Activated T-helper 1 cell treated with anti-CD3 and anti-CD28 coated beads, Interleukin-12 subunit alpha, Interleukin-12 subunit beta, Interleukin-2, Interleukin-4 antibody, amounts not matched to agents 30 ng/mL and 10 ng/mL and 1 ng/mL, durations not matched to agents 14 hours and 24 hours and 36 hours (primary cell): ENCODE measurements around the gene SPPL3. TPM values are rescaled to one million over a fixed set of nuclear protein-coding genes. Genes with fewer than 3 reads are reported as not detected.
"Not testable (repeated sequence)": the region's sequence is repeated elsewhere in the genome, so short reads cannot be mapped to it uniquely, and the experiment has no call there.

Experiments used
- DNase-seq: peaks from one replicate; pipeline ENCODE4 v3.0.0; 2021; ENCODE audit warnings: low spot score
- H3K27ac Mint-ChIP-seq: one replicate; pipeline ENCODE4 v1.8.0; 2021; ENCODE audit warnings: mild to moderate bottlenecking, mixed read lengths
- H3K27me3 Mint-ChIP-seq: one replicate; pipeline ENCODE4 v1.8.0; 2022; ENCODE audit warnings: mild to moderate bottlenecking, moderate library complexity, mixed read lengths; ENCODE audit not compliant: insufficient read depth
- H3K36me3 Mint-ChIP-seq: one replicate; pipeline ENCODE4 v1.8.0; 2021; ENCODE audit warnings: low read depth, mixed read lengths
- H3K4me1 Mint-ChIP-seq: one replicate; pipeline ENCODE4 v1.8.0; 2021; ENCODE audit warnings: low read depth, mixed read lengths
- H3K4me3 Mint-ChIP-seq: one replicate; pipeline ENCODE4 v1.8.0; 2021; ENCODE audit warnings: mild to moderate bottlenecking, moderate library complexity, mixed read lengths
- H3K9me3 Mint-ChIP-seq: one replicate; pipeline ENCODE4 v1.8.0; 2021; ENCODE audit warnings: mixed read lengths
- intact Hi-C: fragments of 100-400 bp; cut with micrococcal nuclease; formaldehyde crosslinking; loops from one replicate; pipeline ENCODE4 v1.15.1; 2024
- total RNA-seq: library from RNA; stranded (reverse); gene quantifications from 2 replicates; pipeline ENCODE4 v1.2.3, GENCODE V29; 2022

Gene SPPL3, protein sequence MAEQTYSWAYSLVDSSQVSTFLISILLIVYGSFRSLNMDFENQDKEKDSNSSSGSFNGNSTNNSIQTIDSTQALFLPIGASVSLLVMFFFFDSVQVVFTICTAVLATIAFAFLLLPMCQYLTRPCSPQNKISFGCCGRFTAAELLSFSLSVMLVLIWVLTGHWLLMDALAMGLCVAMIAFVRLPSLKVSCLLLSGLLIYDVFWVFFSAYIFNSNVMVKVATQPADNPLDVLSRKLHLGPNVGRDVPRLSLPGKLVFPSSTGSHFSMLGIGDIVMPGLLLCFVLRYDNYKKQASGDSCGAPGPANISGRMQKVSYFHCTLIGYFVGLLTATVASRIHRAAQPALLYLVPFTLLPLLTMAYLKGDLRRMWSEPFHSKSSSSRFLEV
- 27.3 and 31.2 TPM in 2 replicates for total RNA-seq

GRCh38 chr12:120904197-120904773 is at the start of gene SPPL3:
TSS of gene SPPL3 (minus strand) at chr12:120904358. CDS start at chr12:120903867, 491 bp downstream.
- Mint-ChIP-seq H3K36me3 (peaks cover 4% of the 10 kb centered on the region), H3K27ac (peak within 1 kb of the TSS; percentile 94), H3K27me3 (peaks cover 2% of the 10 kb centered on the region), H3K4me3 (peak within 1 kb of the TSS; percentile 100), H3K9me3 (no peaks in the 10 kb centered on the region), H3K4me1 (peaks cover 21% of the 10 kb centered on the region)
- intact Hi-C loops: loop anchor here (1.0 to 5.0 kb wide), 9 partner anchors 47 to 498 kb away; partner anchors contain the start of genes C12orf43, COX6A1, POP5 and RNF34
- peak; percentile 88 for DNase-seq

DNA sequence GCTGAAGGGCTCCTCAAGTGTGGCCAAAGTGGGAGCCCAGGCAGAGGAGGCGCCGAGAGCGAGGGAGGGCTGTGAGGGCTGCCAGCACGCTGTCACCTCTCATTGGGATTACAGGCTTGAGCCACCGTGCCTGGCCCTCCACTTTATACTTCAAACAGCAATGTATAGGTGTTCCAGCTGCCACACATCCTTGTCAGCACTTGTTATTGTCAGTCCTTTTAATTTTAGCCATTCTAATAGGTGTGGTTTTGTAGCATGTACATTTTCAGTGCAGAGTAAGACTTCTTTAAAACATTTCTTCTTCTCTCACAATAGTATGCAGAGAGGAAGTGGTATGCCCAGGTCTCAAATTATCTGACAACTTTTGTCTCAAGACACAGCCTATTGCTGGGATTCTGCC is 46.6 kb upstream of the SPPL3 start:
- intact Hi-C loops: no loop called here
- DNase-seq: no peak
- Mint-ChIP-seq H3K4me1 (no peaks in the 10 kb centered on the region), H3K4me3 (no peak overlapping the region), H3K36me3 (no peaks in the 10 kb centered on the region), H3K9me3 (no peaks in the 10 kb centered on the region), H3K27ac (no peak overlapping the region), H3K27me3 (peaks cover 2% of the 10 kb centered on the region)

- intact Hi-C loops: not testable (repeated sequence)
Observed at GRCh38 chr12:120950260-120950799, 46.2 kb upstream of the SPPL3 start.

GRCh38 chr12:120945516-120945915 is 41.4 kb upstream of the SPPL3 start:
- H3K36me3 Mint-ChIP-seq, intact Hi-C loops, H3K4me1 Mint-ChIP-seq, H3K27ac Mint-ChIP-seq, DNase-seq, H3K4me3 Mint-ChIP-seq, H3K9me3 Mint-ChIP-seq, H3K27me3 Mint-ChIP-seq: not testable (repeated sequence)

More at GRCh38 chr12:120950260-120950799, 46.2 kb upstream of the SPPL3 start:
- not testable (repeated sequence) for H3K9me3 Mint-ChIP-seq, DNase-seq, H3K4me3 Mint-ChIP-seq, H3K27me3 Mint-ChIP-seq, H3K27ac Mint-ChIP-seq, H3K36me3 Mint-ChIP-seq, H3K4me1 Mint-ChIP-seq

DNA sequence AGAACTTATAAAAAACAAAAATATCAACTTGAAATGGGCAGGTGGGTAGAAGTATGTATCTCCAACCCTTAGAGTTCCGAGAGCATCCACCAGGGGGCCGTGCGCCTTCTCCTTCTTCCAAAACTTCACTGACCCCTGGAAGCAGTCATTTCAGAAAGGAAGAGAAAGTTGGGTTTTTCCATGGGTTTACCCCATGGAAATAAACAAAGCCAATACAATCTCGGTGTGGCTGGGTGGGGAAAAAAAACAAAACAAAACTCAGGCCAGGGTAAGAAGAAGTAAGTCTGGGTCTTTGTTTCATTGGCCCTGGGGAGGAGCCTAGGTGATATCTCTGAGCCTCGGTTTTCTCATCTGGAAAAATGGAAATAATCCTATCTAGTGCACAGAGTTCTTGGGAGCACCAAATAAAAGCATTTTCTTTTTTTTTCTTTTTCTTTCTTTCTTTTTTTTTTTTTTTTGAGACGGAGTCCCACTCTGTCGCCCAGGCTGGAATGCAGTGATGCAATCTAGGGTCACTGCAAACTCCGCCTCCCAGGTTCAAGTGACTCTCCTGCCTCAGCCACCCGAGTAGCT is 40.6 kb upstream of the SPPL3 start:
- no peak overlapping the region for H3K4me3 Mint-ChIP-seq
- H3K36me3 Mint-ChIP-seq: no peaks in the 10 kb centered on the region
- intact Hi-C loops: loop anchor here (1.0 kb wide), 3 partner anchors 16 to 166 kb away; no protein-coding TSS in a partner anchor
- peaks cover 5% of the 10 kb centered on the region for H3K4me1 Mint-ChIP-seq
- H3K27me3 Mint-ChIP-seq: peaks cover 4% of the 10 kb centered on the region
- no peaks in the 10 kb centered on the region for H3K9me3 Mint-ChIP-seq
- H3K27ac Mint-ChIP-seq: no peak overlapping the region
- peak; percentile 46 for DNase-seq

- no peak for DNase-seq
- H3K27me3 Mint-ChIP-seq: peaks cover 7% of the 10 kb centered on the region
- no peaks in the 10 kb centered on the region for H3K9me3 Mint-ChIP-seq
- intact Hi-C loops: no loop called here
- no peaks in the 10 kb centered on the region for H3K36me3 Mint-ChIP-seq
- no peak overlapping the region for H3K27ac Mint-ChIP-seq
- no peak overlapping the region for H3K4me3 Mint-ChIP-seq
- H3K4me1 Mint-ChIP-seq: peaks cover 5% of the 10 kb centered on the region
Observed at GRCh38 chr12:120943482-120943881, 39.3 kb upstream of the SPPL3 start.

DNA sequence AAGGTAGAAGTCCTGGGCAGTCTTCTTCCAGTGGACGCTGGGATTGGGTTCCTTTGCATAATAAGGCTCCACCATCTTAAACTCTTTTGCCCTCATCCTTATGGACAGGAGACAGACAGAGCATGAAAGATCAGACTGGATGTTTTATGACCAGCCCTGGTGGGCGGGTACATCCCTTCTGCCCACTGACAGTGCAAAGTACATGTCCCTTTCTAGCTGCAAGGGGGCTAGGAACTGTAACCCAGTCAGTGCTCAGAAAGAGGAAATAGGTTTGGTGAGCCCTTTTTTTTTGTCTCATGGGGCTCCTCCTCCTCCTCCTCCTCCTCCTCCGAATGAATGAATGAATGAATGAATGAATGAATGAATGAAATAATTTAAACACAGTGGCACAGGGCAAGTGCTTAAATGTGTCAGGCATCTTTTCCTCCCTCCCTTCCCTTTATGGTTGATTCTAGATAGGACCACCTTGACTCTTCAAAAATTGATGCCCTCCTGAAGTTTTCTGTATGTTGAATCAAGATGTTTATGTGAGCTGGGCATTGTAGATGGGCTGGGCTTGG is 37.8 kb upstream of the SPPL3 start:
- Mint-ChIP-seq H3K27me3 (peaks cover 7% of the 10 kb centered on the region), H3K36me3 (no peaks in the 10 kb centered on the region), H3K4me3 (no peak overlapping the region), H3K4me1 (peaks cover 5% of the 10 kb centered on the region), H3K9me3 (no peaks in the 10 kb centered on the region), H3K27ac (no peak overlapping the region)
- intact Hi-C loops: no loop called here
- no peak for DNase-seq

DNA sequence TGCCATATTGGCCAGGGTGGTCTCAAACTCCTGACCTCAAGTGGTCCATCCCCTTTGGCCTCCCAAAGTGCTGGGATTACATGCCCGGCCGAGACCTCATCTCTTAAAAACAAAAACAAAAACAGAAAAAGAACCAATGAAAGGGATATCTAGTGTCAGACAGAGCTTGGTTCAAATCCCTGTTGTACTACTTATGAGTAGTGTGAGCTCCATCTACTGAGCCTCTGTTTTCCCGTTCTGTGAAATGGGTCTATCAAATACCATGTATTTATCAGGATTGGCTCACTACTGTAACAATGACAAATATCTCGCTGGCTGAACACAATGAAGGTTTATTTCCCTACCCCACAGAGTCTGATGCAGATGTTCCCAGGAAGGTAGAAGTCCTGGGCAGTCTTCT is 37.3 kb upstream of the SPPL3 start:
- Mint-ChIP-seq H3K27me3 (peaks cover 7% of the 10 kb centered on the region), H3K9me3 (no peaks in the 10 kb centered on the region), H3K4me3 (no peak overlapping the region), H3K4me1 (peaks cover 5% of the 10 kb centered on the region), H3K27ac (no peak overlapping the region), H3K36me3 (no peaks in the 10 kb centered on the region)
- no peak for DNase-seq
- intact Hi-C loops: no loop called here

DNA sequence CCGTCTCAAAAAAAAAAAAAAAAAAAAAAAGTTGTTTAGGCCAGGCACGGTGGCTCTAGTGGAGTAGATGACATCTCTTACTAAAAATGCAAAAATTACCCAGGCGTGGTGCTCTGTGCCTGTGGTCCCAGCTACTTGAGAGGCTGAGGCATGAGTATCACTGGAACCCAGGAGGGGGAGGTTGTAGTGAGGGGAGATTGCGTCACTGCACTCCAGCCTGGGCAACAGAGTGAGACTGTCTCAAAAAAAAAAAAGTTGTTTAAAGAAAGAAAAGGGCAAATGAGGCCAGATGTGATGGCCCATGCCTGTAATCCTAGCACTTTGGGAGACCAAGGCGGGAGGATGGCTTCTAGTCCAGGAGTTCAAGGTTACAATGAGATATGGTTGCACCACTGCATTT is 36.6 kb upstream of the SPPL3 start:
- no peak overlapping the region for H3K4me3 Mint-ChIP-seq
- intact Hi-C loops: no loop called here

DNA sequence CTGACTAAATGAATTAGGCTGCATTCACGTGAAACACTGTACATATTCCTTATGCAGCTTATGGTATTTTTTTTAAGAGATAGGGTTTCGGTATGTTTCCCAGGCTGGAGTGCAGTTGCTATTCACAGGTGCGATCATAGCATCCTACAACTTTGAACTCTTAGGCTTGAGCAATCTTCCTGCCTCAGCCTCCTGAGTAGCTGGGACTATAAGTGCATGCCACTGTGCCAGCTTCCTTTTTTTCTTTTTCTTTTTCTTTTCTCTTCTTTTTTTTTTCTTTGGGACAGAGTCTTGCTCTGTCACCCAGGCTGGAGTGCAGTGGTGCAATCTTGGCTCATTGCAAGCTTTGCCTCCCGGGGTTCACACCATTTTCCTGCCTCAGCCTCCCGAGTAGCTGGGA is 35.8 kb upstream of the SPPL3 start:
- Mint-ChIP-seq H3K4me1 (peaks cover 5% of the 10 kb centered on the region), H3K36me3 (no peaks in the 10 kb centered on the region), H3K9me3 (no peaks in the 10 kb centered on the region), H3K27me3 (peaks cover 7% of the 10 kb centered on the region), H3K27ac (no peak overlapping the region), H3K4me3 (no peak overlapping the region)
- DNase-seq: no peak
- intact Hi-C loops: no loop called here

More for the DNA sequence above, 36.6 kb upstream of the SPPL3 start:
- DNase-seq: no peak
- Mint-ChIP-seq H3K9me3 (no peaks in the 10 kb centered on the region), H3K36me3 (no peaks in the 10 kb centered on the region), H3K4me1 (peaks cover 5% of the 10 kb centered on the region), H3K27ac (no peak overlapping the region), H3K27me3 (peaks cover 7% of the 10 kb centered on the region)

DNA sequence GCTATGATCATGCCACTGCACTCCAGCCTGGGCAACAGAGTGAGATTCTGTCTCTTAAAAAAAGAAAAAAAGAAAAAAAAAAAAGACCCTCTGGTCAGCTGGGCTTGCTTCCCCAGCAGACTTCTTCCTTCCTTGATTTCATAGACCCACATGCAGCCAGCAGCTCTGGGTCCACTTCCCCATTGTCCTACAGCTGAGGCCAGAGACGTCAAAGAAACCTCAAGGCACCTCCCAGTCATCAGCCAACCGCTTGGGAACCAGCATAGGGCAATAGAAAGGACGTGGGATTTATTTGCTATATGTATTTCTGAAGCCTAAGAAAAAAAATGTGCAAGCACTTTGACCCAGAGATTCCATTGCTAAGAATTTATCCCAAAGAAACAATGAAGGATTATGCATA is 35.4 kb upstream of the SPPL3 start:
- intact Hi-C loops: no loop called here
- DNase-seq: no peak
- Mint-ChIP-seq H3K4me1 (peaks cover 1% of the 10 kb centered on the region), H3K36me3 (no peaks in the 10 kb centered on the region), H3K27ac (no peak overlapping the region), H3K9me3 (no peaks in the 10 kb centered on the region), H3K27me3 (peaks cover 6% of the 10 kb centered on the region), H3K4me3 (no peak overlapping the region)

- Mint-ChIP-seq H3K4me3 (no peak overlapping the region), H3K27me3 (peaks cover 4% of the 10 kb centered on the region), H3K9me3 (no peaks in the 10 kb centered on the region), H3K4me1 (no peaks in the 10 kb centered on the region), H3K27ac (no peak overlapping the region), H3K36me3 (no peaks in the 10 kb centered on the region)
- intact Hi-C loops: no loop called here
- DNase-seq: no peak
Observed at GRCh38 chr12:120938496-120938895, 34.3 kb upstream of the SPPL3 start.

DNA sequence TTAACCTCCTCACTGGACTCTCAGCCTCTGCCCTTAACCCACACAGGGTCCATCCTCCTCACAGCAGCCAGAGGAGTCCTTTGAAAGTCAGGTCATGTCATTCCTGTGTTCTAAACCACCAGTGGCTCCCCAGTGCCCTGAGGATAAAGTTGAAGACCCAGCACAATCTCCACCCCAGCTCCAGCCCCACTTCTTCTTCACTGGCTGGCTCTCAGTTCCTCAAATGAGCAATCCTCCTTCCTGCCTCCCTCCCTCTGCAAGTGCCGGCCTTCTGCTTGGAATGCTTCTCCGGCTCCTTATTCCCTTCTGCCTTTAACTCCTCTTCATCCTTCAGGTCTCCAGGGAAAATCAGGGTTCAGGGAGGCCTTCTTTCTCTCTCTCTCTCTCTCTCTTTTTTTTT is 32.0 kb upstream of the SPPL3 start:
- Mint-ChIP-seq H3K27ac (no peak overlapping the region), H3K4me1 (no peaks in the 10 kb centered on the region), H3K36me3 (no peaks in the 10 kb centered on the region), H3K4me3 (no peak overlapping the region), H3K27me3 (peaks cover 4% of the 10 kb centered on the region), H3K9me3 (no peaks in the 10 kb centered on the region)
- no peak for DNase-seq
- intact Hi-C loops: no loop called here
